ENCODE results near the gene THAP2. TPM values are rescaled to one million over a fixed set of nuclear protein-coding genes. Genes with fewer than 3 reads are reported as not detected.
A peak's percentile ranks its signal among the peaks of the same experiment; 100 is the strongest.

The THAP2 gene
- total and polyA plus RNA-seq, 2 donors (not counting 3 experiments of a cell fraction or from before 2014, with no cell fraction given), result 1.4 to 4.4 TPM

GRCh38 chr12:71665090-71665463 lies 976 bp downstream of the THAP2 start:
- POLR2A ChIA-PET, result no interaction called here

More at GRCh38 chr12:71665090-71665463, 976 bp downstream of the THAP2 start:
- BruUV-seq (replicated peaks), result no TSS peak
- no peaks in the 10 kb centered on the region for H3K9me1 ChIP-seq (replicated peaks; ENCODE audit: control insufficient read depth, extremely low read depth, insufficient read depth, low read length)
- no peaks in the 10 kb centered on the region for H3K27me3 ChIP-seq (ENCODE audit: control insufficient read depth in 2 of 2, insufficient read depth in 2 of 2, low read length in 2 of 2)
- H3K79me2 ChIP-seq (ENCODE audit: control insufficient read depth, insufficient read depth, low read length), result peaks cover 43% of the 10 kb centered on the region
- dilution Hi-C loops (cut with MboI; ENCODE audit: extremely low pct_ligation_motif_present, low sequenced_read_pairs) (no loop called here), intact Hi-C loops (cut with micrococcal nuclease) (no loop called here)
- peak overlapping the region; percentile 81 to 98 (median 92) for H3K4me3 ChIP-seq (replicated peaks in 1 of 3; ENCODE audit: insufficient read depth in 1 of 3, low read depth in 1 of 3, low read length in 3 of 3)
- TF ChIP-seq GATA2 (IDR thresholded peaks at IDR 0.05; ENCODE audit: insufficient read depth, insufficient read length, low read depth, low read length), result no peak
- TF ChIP-seq MYC (IDR thresholded peaks at IDR 0.05; ENCODE audit: low read depth, low read length), result no peak
- no peak for TF ChIP-seq POLR2A (IDR thresholded peaks at IDR 0.05; ENCODE audit: low read depth, low read length)
- no peak for TF ChIP-seq JUN (IDR thresholded peaks at IDR 0.05; ENCODE audit: borderline replicate concordance, insufficient read depth, insufficient read length, low read depth)
- TF ChIP-seq POLR2AphosphoS5 (IDR thresholded peaks at IDR 0.05; ENCODE audit: insufficient read depth, low read depth, low read length), result no peak
- TF ChIP-seq EZH2 (IDR thresholded peaks at IDR 0.05; ENCODE audit: borderline replicate concordance, low read depth, low read length, severe bottlenecking), result no peak
- no peak for TF ChIP-seq CTCF (IDR thresholded peaks at IDR 0.05; ENCODE audit: extremely low read depth in 1 of 2, insufficient read depth in 1 of 2, low read depth in 1 of 2, low read length in 2 of 2)
- no peak for TF ChIP-seq FOS (IDR thresholded peaks at IDR 0.05; ENCODE audit: borderline replicate concordance, insufficient read depth, low read length)
- TF ChIP-seq MAX (IDR thresholded peaks at IDR 0.05; ENCODE audit: insufficient read depth, insufficient read length), result no peak
- CTCF ChIA-PET, result interaction anchor here (3.3 kb wide), 1 partner anchor 21 kb away, joined by 36 read pairs; the partner anchor contains the start of gene TMEM19
- no peaks in the 10 kb centered on the region for H3K9me3 ChIP-seq (replicated peaks; ENCODE audit: control insufficient read depth, insufficient read depth, low read length)
- H3K27ac ChIP-seq (ENCODE audit: insufficient read depth, low read depth, low read length), result peak overlapping the region; percentile 56
- H2AFZ ChIP-seq (ENCODE audit: low read depth, low read length), result peak overlapping the region; percentile 7
- peak overlapping the region; percentile 75 for H3K9ac ChIP-seq (replicated peaks; ENCODE audit: extremely low read depth, insufficient read depth, low read length)
- H3K4me1 ChIP-seq (ENCODE audit: control insufficient read depth, extremely low read depth, insufficient read depth, low read length), result peaks cover 17% of the 10 kb centered on the region
- H3K36me3 ChIP-seq (ENCODE audit: control insufficient read depth in 2 of 2, extremely low read depth in 1 of 2, insufficient read depth in 2 of 2, low read length in 2 of 2), result no peaks in the 10 kb centered on the region
- peak overlapping the region; percentile 74 for H3K4me2 ChIP-seq (ENCODE audit: insufficient read depth, low read length)
- no peak for FAIRE-seq
- no peaks in the 10 kb centered on the region for H4K20me1 ChIP-seq (replicated peaks; ENCODE audit: control insufficient read depth, extremely low read depth, insufficient read depth, low read length)
- DNase-seq (ENCODE audit: low read depth, low spot score), result no peak

Data from endothelial cell of umbilical vein (primary cell).